NB4 (cell line): ENCODE data around the gene TSPAN8.

Source experiments
- DNase-seq: peaks from one replicate; pipeline ENCODE4 v3.0.0; 2010; ENCODE audit warnings: low read depth
- H3K4me3 ChIP-seq: one replicate; pipeline ENCODE4 v1.5.1; 2011; ENCODE audit warnings: mild to moderate bottlenecking, low read depth, low read length, moderate library complexity
- MYC ChIP-seq: IDR thresholded peaks from 2 replicates; pipeline ENCODE4 v1.6.1; 2011; ENCODE audit warnings: low read depth, low read length
- POLR2A ChIP-seq: IDR thresholded peaks from 2 replicates; pipeline ENCODE4 v1.6.1; 2011; ENCODE audit warnings: mild to moderate bottlenecking; ENCODE audit not compliant: insufficient read length; ENCODE audit errors: extremely low read depth
- TF ChIP-seq, protein P1 (sequence below): IDR thresholded peaks from one replicate; pipeline ENCODE4 v1.5.1; 2012; ENCODE audit warnings: low read depth, low read length
- TF ChIP-seq, protein P2 (sequence below): IDR thresholded peaks from 2 replicates; pipeline ENCODE4 v1.6.1; 2011; ENCODE audit warnings: low read depth, low read length

TSPAN8 gene

DNA sequence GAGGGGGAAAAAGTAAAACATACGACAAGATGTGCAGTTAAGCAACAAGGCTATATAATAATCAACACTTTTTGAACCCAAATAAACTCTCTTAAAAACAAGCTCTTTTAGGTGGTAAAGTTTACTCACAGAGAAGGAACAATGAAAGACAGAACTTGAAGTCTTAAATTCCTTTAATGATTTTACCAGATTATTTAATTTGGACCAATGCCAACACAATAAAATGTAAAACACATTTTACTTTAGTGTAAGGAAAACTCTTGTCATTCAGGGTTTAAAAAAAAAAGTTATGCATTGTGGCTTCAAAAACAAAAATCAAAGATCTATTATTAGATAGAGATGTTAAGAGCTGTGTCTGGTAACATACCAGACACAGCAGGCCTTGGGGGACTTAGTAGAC is 13.1 kb downstream of the TSPAN8 start:
- no peak overlapping the region for H3K4me3 ChIP-seq
- TF ChIP-seq MYC (no peak), POLR2A (no peak)
- TF ChIP-seq, protein P1, sequence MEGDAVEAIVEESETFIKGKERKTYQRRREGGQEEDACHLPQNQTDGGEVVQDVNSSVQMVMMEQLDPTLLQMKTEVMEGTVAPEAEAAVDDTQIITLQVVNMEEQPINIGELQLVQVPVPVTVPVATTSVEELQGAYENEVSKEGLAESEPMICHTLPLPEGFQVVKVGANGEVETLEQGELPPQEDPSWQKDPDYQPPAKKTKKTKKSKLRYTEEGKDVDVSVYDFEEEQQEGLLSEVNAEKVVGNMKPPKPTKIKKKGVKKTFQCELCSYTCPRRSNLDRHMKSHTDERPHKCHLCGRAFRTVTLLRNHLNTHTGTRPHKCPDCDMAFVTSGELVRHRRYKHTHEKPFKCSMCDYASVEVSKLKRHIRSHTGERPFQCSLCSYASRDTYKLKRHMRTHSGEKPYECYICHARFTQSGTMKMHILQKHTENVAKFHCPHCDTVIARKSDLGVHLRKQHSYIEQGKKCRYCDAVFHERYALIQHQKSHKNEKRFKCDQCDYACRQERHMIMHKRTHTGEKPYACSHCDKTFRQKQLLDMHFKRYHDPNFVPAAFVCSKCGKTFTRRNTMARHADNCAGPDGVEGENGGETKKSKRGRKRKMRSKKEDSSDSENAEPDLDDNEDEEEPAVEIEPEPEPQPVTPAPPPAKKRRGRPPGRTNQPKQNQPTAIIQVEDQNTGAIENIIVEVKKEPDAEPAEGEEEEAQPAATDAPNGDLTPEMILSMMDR: no peak
- TF ChIP-seq, protein P2, sequence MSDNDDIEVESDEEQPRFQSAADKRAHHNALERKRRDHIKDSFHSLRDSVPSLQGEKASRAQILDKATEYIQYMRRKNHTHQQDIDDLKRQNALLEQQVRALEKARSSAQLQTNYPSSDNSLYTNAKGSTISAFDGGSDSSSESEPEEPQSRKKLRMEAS: no peak
- DNase-seq: no peak

DNA sequence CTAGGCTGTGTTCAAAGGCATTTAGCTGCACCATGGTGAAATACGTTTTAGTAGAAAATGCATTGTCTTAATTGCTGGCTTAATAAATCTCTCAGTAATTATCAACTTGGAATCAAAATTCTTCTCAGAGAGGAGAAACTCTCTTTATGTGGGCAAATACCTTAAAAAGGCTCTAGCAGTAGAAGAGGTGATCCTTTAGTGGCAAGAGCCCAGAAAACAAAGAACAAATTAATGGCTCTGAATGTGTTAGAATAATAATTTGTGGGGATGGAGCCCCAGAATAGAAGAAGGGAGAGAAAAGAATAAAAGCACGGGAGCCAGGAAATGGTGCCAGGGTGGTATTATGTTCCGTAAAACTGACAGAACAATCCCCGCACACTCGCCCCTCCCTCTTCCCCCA is 14.8 kb downstream of the TSPAN8 start:
- TF ChIP-seq, protein P1: no peak
- TF ChIP-seq POLR2A: no peak
- no peak for TF ChIP-seq MYC
- TF ChIP-seq, protein P2: no peak
- DNase-seq: no peak
- no peak overlapping the region for H3K4me3 ChIP-seq

DNA sequence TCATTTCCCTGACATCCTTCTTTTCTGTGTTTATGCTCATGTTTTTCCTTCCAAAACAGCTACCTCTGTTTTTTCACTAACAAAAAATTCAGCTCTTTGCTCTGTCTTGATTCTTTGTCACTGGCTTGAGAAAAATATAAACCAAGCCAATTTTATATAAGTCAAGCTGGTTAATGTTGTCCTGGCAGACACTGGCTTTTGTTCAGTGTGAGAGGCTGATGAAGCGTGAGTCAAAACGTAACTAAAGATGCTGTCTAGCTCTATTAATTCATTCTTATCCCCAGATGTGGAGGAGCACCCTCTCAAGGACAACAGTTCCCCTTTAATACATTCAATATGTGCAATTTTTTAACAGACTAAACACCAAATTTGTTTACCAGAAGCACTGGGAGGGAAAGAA is 15.8 kb downstream of the TSPAN8 start:
- TF ChIP-seq POLR2A: no peak
- TF ChIP-seq MYC: no peak
- TF ChIP-seq, protein P1: no peak
- TF ChIP-seq, protein P2: no peak
- no peak for DNase-seq
- no peak overlapping the region for H3K4me3 ChIP-seq

DNA sequence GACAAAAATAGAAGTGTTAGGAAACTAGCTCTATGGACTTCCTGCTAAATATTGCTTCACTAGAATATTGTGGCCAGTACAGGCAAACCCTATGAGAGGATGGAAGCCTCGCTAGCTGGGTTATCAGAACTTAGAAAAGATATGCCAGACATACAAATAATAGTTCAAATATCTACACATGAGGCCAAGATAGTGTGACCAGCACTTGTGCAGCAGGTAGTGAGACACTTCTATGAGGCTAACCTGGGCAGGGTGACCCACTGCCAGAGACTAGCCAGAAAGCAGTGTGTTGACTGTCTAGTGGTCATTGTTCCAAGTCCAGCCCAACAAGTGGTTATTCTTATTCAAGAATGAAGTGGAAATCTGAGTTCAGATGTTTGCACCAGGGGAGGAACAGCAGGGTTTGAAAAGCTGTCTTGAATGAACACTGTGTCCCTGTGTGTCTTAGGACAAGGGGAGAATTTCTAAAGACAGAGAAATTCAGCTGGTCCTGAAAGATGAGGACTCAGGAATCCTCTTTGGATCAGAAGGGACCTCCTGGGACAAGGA is 16.3 kb downstream of the TSPAN8 start:
- no peak for DNase-seq
- TF ChIP-seq, protein P2: no peak
- TF ChIP-seq POLR2A (no peak), MYC (no peak)
- TF ChIP-seq, protein P1: no peak
- H3K4me3 ChIP-seq: no peak overlapping the region

DNA sequence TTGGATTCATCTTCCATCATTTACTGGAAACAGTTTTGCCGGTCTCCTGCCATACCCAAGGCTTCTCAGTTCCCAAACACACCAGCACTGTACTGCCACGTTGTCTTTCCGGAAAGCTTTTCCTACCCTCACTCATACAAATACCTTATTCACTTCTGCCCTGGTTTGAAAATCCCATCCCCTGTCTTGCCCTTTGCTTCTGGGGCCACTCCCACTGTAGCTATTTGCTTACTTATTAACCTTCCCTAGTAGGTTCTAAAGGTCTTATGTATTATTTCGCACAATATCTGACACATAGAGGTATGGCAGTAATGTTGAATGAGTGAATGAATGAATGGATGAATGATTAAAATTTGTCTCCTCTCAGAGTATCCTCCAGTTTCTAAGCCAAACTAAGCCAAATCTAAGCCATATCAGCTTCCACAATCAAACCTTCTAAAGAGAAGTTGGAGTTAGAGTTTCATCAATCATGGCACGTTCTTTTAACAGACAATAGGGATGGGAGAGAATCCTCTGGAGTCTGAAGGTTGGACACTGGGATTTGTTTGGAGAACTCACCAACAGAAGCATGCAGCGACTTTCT is 18.6 kb downstream of the TSPAN8 start:
- no peak for TF ChIP-seq MYC
- TF ChIP-seq, protein P1: no peak
- TF ChIP-seq POLR2A: no peak
- TF ChIP-seq, protein P2: no peak
- no peak overlapping the region for H3K4me3 ChIP-seq
- DNase-seq: no peak
